CD14-positive monocyte (primary cell): ENCODE results near the gene PHKA2. TPM values are rescaled to one million over a fixed set of nuclear protein-coding genes. Genes with fewer than 3 reads are reported as not detected.

Experiments
- DNase-seq, 3 donors: peaks; one replicate each; pipeline ENCODE4 v3.0.0-alpha.2; 2011 to 2022
- H2AFZ ChIP-seq: 2 replicates; pipeline ENCODE4 v1.6.0; 2012; ENCODE audit warnings: mild to moderate bottlenecking, low read depth, low read length, inconsistent platforms; ENCODE audit not compliant: insufficient read depth, poor library complexity, severe bottlenecking
- H3K27ac ChIP-seq, 2 donors: 1 replicate in 1 of 2; 2 replicates in 1 of 2; pipeline ENCODE4 v1.5.1; 2012 to 2013; ENCODE audit warnings: low read length in 2 of 2, control low read depth in 1 of 2, inconsistent platforms in 1 of 2, low read depth in 1 of 2, mild to moderate bottlenecking in 1 of 2
- H3K27me3 ChIP-seq, 2 donors: one replicate each; pipeline versions ENCODE4 v1.6.0 to v1.6.1; 2011 to 2013; ENCODE audit warnings: low read length in 2 of 2; ENCODE audit not compliant: control insufficient read depth in 2 of 2, insufficient read depth in 2 of 2
- H3K36me3 ChIP-seq, 2 donors: replicated peaks in 1 of 2; 1 replicate in 1 of 2; 2 replicates in 1 of 2; pipeline versions ENCODE4 v1.5.1 to v1.6.1; 2012 to 2013; ENCODE audit warnings: low read length in 2 of 2, control low read depth in 1 of 2, inconsistent platforms in 1 of 2, mild to moderate bottlenecking in 1 of 2; ENCODE audit not compliant: insufficient read depth in 2 of 2, control insufficient read depth in 1 of 2
- H3K4me1 ChIP-seq, 2 donors: 1 replicate in 1 of 2; 2 replicates in 1 of 2; pipeline versions ENCODE4 v1.5.1 to v1.6.1; 2012 to 2013; ENCODE audit warnings: low read length in 2 of 2, control low read depth in 1 of 2, inconsistent platforms in 1 of 2, mild to moderate bottlenecking in 1 of 2, moderate library complexity in 1 of 2; ENCODE audit not compliant: insufficient read depth in 2 of 2, control insufficient read depth in 1 of 2
- H3K4me2 ChIP-seq: replicated peaks from 2 replicates; pipeline ENCODE3; 2012; ENCODE audit warnings: low read length, moderate library complexity, mild to moderate bottlenecking; ENCODE audit not compliant: poor library complexity, severe bottlenecking; ENCODE audit errors: extremely low read depth
- H3K4me3 ChIP-seq, 3 experiments: fragments of 200-600 bp in 1 of 3; sonication (generic) in 1 of 3; replicated peaks in 1 of 3; 1 replicate in 2 of 3; 2 replicates in 1 of 3; pipeline ENCODE4 v1.5.1; 2011 to 2013; ENCODE audit warnings: low read length in 3 of 3, mild to moderate bottlenecking in 3 of 3, control low read depth in 2 of 3, low read depth in 2 of 3, inconsistent platforms in 1 of 3, moderate library complexity in 1 of 3
- H3K79me2 ChIP-seq: 2 replicates; pipeline ENCODE4 v1.6.0; 2012; ENCODE audit warnings: mild to moderate bottlenecking, control low read depth, inconsistent platforms, low read length, moderate library complexity; ENCODE audit not compliant: insufficient read depth
- H3K9ac ChIP-seq: 2 replicates; pipeline ENCODE4 v1.6.0; 2017; ENCODE audit warnings: low read length, mild to moderate bottlenecking; ENCODE audit not compliant: insufficient read depth, poor library complexity, severe bottlenecking
- H3K9me3 ChIP-seq, 2 donors: replicated peaks in 1 of 2; 1 replicate in 1 of 2; 2 replicates in 1 of 2; pipeline versions ENCODE4 v1.5.1 to v1.6.1; 2012 to 2013; ENCODE audit warnings: low read length in 2 of 2, control low read depth in 1 of 2; ENCODE audit not compliant: control insufficient read depth in 1 of 2, insufficient read depth in 1 of 2
- H4K20me1 ChIP-seq: 2 replicates; pipeline ENCODE4 v1.6.0; 2012; ENCODE audit warnings: mild to moderate bottlenecking, low read length, control low read depth, moderate library complexity; ENCODE audit not compliant: insufficient read depth
- H3K27ac Mint-ChIP-seq, 7 donors: one replicate each; pipeline ENCODE4 v1.8.0; 2020; ENCODE audit warnings: mild to moderate bottlenecking in 7 of 7, mixed read lengths in 7 of 7, moderate library complexity in 6 of 7, inconsistent platforms in 2 of 7
- H3K27me3 Mint-ChIP-seq, 3 donors: one replicate each; pipeline ENCODE4 v1.8.0; 2021 to 2022; ENCODE audit warnings: low read depth in 3 of 3, mild to moderate bottlenecking in 3 of 3, mixed read lengths in 3 of 3, moderate library complexity in 3 of 3, inconsistent platforms in 1 of 3
- H3K36me3 Mint-ChIP-seq, 2 donors: one replicate each; pipeline ENCODE4 v1.8.0; 2020; ENCODE audit warnings: mixed read lengths in 2 of 2, inconsistent platforms in 1 of 2, mild to moderate bottlenecking in 1 of 2
- H3K4me1 Mint-ChIP-seq: one replicate; pipeline ENCODE4 v1.8.0; 2020; ENCODE audit warnings: mild to moderate bottlenecking, mixed read lengths
- H3K4me3 Mint-ChIP-seq, 2 donors: one replicate each; pipeline ENCODE4 v1.8.0; 2020; ENCODE audit warnings: mild to moderate bottlenecking in 2 of 2, mixed read lengths in 2 of 2, moderate library complexity in 1 of 2
- H3K9me3 Mint-ChIP-seq, 7 donors: one replicate each; pipeline ENCODE4 v1.8.0; 2020 to 2022; ENCODE audit warnings: mixed read lengths in 7 of 7, mild to moderate bottlenecking in 6 of 7, moderate library complexity in 6 of 7, inconsistent platforms in 2 of 7
- CTCF ChIP-seq: fragments of 200-600 bp; IDR thresholded peaks from one replicate; pipeline ENCODE4 v1.8.0; 2022; ENCODE audit warnings: antibody characterized with exemption, mild to moderate bottlenecking
- WGBS: methylation state at CpG from one replicate; pipeline ENCODE4 v1.1.5; 2013; ENCODE audit warnings: missing lambda C conversion rate; ENCODE audit not compliant: insufficient coverage; 5-methylcytosine and 5-hydroxymethylcytosine counted together
- intact Hi-C, 2 donors: fragments of 100-400 bp; cut with micrococcal nuclease; formaldehyde crosslinking; loops; one replicate each; pipeline versions ENCODE4 v1.15.0 to v1.15.1; 2023
- polyA plus RNA-seq, 3 donors: library from polyadenylated mRNA; depleted of rRNA in 1 of 3; unstranded in 2 of 3; stranded (reverse) in 1 of 3; fragments of 300-500 nt in 2 of 3; fragments of >200 nt in 1 of 3; fragmentation: Illumina TruSeq in 2 of 3; gene quantifications; 1 replicate in 2 of 3; 2 replicates in 1 of 3; pipeline ENCODE4 v1.2.3, GENCODE V29; 2012 to 2021

The PHKA2 gene
- polyA plus RNA-seq, 3 donors, result 8.7 to 63.3 (median 9.1) TPM

DNA sequence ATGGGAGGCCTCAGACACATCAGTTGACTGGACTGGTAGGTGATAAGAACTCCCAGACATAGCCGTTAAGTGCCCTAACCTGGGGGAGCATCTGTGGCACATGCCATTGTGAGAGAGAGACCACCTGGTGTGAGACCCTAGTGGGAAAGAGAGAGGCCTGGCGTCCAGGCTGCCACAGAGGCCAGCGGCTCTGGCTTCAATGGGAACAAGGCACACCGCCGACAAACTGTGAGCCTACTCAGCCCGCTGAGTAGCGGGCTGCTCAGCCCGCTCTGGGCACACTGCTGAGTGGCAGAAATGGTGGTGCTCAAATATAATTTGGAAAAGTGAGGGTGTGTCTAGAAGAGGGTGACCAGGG is 34.0 kb downstream of the PHKA2 start:
- peaks cover 28 to 52% of the 10 kb centered on the region in 2 donors for H3K36me3 Mint-ChIP-seq
- no peak for TF ChIP-seq CTCF
- peaks cover 11% of the 10 kb centered on the region for H3K4me1 Mint-ChIP-seq
- DNase-seq, result no peak
- Histone ChIP-seq H3K79me2 (peaks cover 14% of the 10 kb centered on the region), H3K4me3 (no peak overlapping the region), H3K4me2 (no peak overlapping the region), H3K36me3 (peaks cover 12 to 55% of the 10 kb centered on the region in 2 donors), H3K27ac (no peak overlapping the region), H3K4me1 (peaks cover 5 to 8% of the 10 kb centered on the region in 2 donors), H3K9me3 (no peaks in the 10 kb centered on the region), H4K20me1 (no peaks in the 10 kb centered on the region), H3K27me3 (no peaks in the 10 kb centered on the region), H3K9ac (no peak overlapping the region), H2AFZ (no peak overlapping the region)
- no peak overlapping the region for H3K4me3 Mint-ChIP-seq
- intact Hi-C loops, result no loop called here
- peak overlapping the region in 4 of 7 donors; percentile 17 to 75 (median 42) for H3K27ac Mint-ChIP-seq
- peaks cover 0 to 3% (median 2%) of the 10 kb centered on the region in 3 donors for H3K27me3 Mint-ChIP-seq
- H3K9me3 Mint-ChIP-seq, result peaks cover 0 to 3% (median 0%) of the 10 kb centered on the region in 7 donors
- WGBS, result 96% methylated on average over 4 of the region's 8 CpGs

- Histone ChIP-seq H4K20me1 (no peaks in the 10 kb centered on the region), H3K4me2 (no peak overlapping the region), H3K27me3 (no peaks in the 10 kb centered on the region), H3K27ac (peak overlapping the region in 1 of 2 donors; percentile 22), H3K36me3 (peaks cover 16 to 60% of the 10 kb centered on the region in 2 donors), H3K9me3 (no peaks in the 10 kb centered on the region), H2AFZ (no peak overlapping the region), H3K4me3 (no peak overlapping the region), H3K4me1 (peaks cover 5 to 8% of the 10 kb centered on the region in 2 donors), H3K79me2 (peaks cover 9% of the 10 kb centered on the region), H3K9ac (no peak overlapping the region)
- Mint-ChIP-seq H3K36me3 (peaks cover 33 to 57% of the 10 kb centered on the region in 2 donors), H3K4me1 (peaks cover 10% of the 10 kb centered on the region), H3K27ac (peak overlapping the region in 5 of 7 donors; percentile 15 to 80 (median 37)), H3K27me3 (peaks cover 0 to 3% (median 2%) of the 10 kb centered on the region in 3 donors), H3K9me3 (peaks cover 0 to 3% (median 0%) of the 10 kb centered on the region in 7 donors), H3K4me3 (no peak overlapping the region)
- WGBS, result no CpG with 5 or more reads among the region's 4 CpGs
- no peak for DNase-seq
- intact Hi-C loops, result no loop called here
- no peak for TF ChIP-seq CTCF
These were observed 34.5 kb downstream of the PHKA2 start for GRCh38 chrX:18949291-18949943.
